ENCODE data around the gene WNT9A. TPM values are rescaled to one million over a fixed set of nuclear protein-coding genes. Genes with fewer than 3 reads are reported as not detected.
A peak's percentile ranks its signal among the peaks of the same experiment; 100 is the strongest.
"Not testable (repeated sequence)": the region's sequence is repeated elsewhere in the genome, so short reads cannot be mapped to it uniquely, and the experiment has no call there.

The WNT9A gene
- total and polyA plus RNA-seq, 7 experiments from 2014 or later, result 0.29 TPM; not detected in 6

- H3K27me3 ChIP-seq (ENCODE audit: control insufficient read depth in 2 of 2, insufficient read depth in 2 of 2, low read length in 2 of 2); H3K4me1 ChIP-seq (ENCODE audit: control insufficient read depth in 2 of 2, insufficient read depth in 2 of 2, low read length in 2 of 2); H3K9me3 Mint-ChIP-seq; H3K27ac ChIP-seq (ENCODE audit: low read depth, low read length); H3K4me1 Mint-ChIP-seq; H3K36me3 ChIP-seq (ENCODE audit: control insufficient read depth in 2 of 3, insufficient read depth in 3 of 3, low read length in 3 of 3); intact Hi-C loops (cut with micrococcal nuclease); H3K4me3 ChIP-seq (ENCODE audit: low read length); CTCF ChIA-PET; H3K4me3 Mint-ChIP-seq; H3K9me3 ChIP-seq (ENCODE audit: control insufficient read depth in 2 of 3, low read length in 3 of 3); POLR2A ChIA-PET; H3K36me3 Mint-ChIP-seq; H3K27me3 Mint-ChIP-seq; ATAC-seq; H3K27ac Mint-ChIP-seq; DNase-seq: not testable (repeated sequence)
Measured at GRCh38 chr1:227967815-227968214, 20.1 kb upstream of the WNT9A start.

GRCh38 chr1:227966733-227967132 is 19.0 kb upstream of the WNT9A start:
- intact Hi-C loops (cut with micrococcal nuclease); DNase-seq; H3K27me3 Mint-ChIP-seq; ATAC-seq; H3K4me1 Mint-ChIP-seq; H3K27ac ChIP-seq (ENCODE audit: low read depth, low read length); H3K27me3 ChIP-seq (ENCODE audit: control insufficient read depth in 2 of 2, insufficient read depth in 2 of 2, low read length in 2 of 2); H3K36me3 Mint-ChIP-seq; H3K4me3 Mint-ChIP-seq; H3K36me3 ChIP-seq (ENCODE audit: control insufficient read depth in 2 of 3, insufficient read depth in 3 of 3, low read length in 3 of 3); H3K9me3 ChIP-seq (ENCODE audit: control insufficient read depth in 2 of 3, low read length in 3 of 3); POLR2A ChIA-PET; H3K9me3 Mint-ChIP-seq; H3K4me3 ChIP-seq (ENCODE audit: low read length); H3K4me1 ChIP-seq (ENCODE audit: control insufficient read depth in 2 of 2, insufficient read depth in 2 of 2, low read length in 2 of 2); CTCF ChIA-PET: not testable (repeated sequence)
- H3K27ac Mint-ChIP-seq, result peak overlapping the region in 1 of 9 donors; percentile 63

GRCh38 chr1:227961651-227962466 is 14.1 kb upstream of the WNT9A start:
- Histone ChIP-seq H3K36me3 (ENCODE audit: control insufficient read depth in 2 of 3, insufficient read depth in 3 of 3, low read length in 3 of 3) (no peaks in the 10 kb centered on the region), H3K9me3 (ENCODE audit: control insufficient read depth in 2 of 3, low read length in 3 of 3) (no peaks in the 10 kb centered on the region), H3K4me1 (ENCODE audit: control insufficient read depth in 2 of 2, insufficient read depth in 2 of 2, low read length in 2 of 2) (no peaks in the 10 kb centered on the region), H3K27me3 (ENCODE audit: control insufficient read depth in 2 of 2, insufficient read depth in 2 of 2, low read length in 2 of 2) (no peaks in the 10 kb centered on the region), H3K27ac (ENCODE audit: low read depth, low read length) (no peak overlapping the region), H3K4me3 (ENCODE audit: low read length) (no peak overlapping the region)
- intact Hi-C loops (cut with micrococcal nuclease), result no loop called here
- peaks cover 0 to 6% (median 0%) of the 10 kb centered on the region in 7 donors for H3K4me1 Mint-ChIP-seq
- H3K36me3 Mint-ChIP-seq, result peaks cover 0 to 5% (median 0%) of the 10 kb centered on the region in 5 donors
- ATAC-seq (no peak), DNase-seq (no peak)
- ChIA-PET POLR2A (no interaction called here), CTCF (interaction anchor here (0.7 to 1.2 kb wide), 3 partner anchors 200 to 539 kb away, joined by 3 to 4 read pairs (median 3); no protein-coding TSS in a partner anchor)
- no peak overlapping the region for H3K4me3 Mint-ChIP-seq
- peaks cover 0 to 8% (median 0%) of the 10 kb centered on the region in 11 donors for H3K9me3 Mint-ChIP-seq
- peaks cover 13 to 28% (median 21%) of the 10 kb centered on the region in 5 donors for H3K27me3 Mint-ChIP-seq
- no peak overlapping the region for H3K27ac Mint-ChIP-seq

GRCh38 chr1:227959325-227959860 is 11.7 kb upstream of the WNT9A start:
- no peaks in the 10 kb centered on the region for H3K27me3 ChIP-seq (ENCODE audit: control insufficient read depth in 2 of 2, insufficient read depth in 2 of 2, low read length in 2 of 2)
- no peak overlapping the region for H3K27ac Mint-ChIP-seq
- H3K36me3 Mint-ChIP-seq, result peaks cover 0 to 5% (median 0%) of the 10 kb centered on the region in 5 donors
- H3K4me1 ChIP-seq (ENCODE audit: control insufficient read depth in 2 of 2, insufficient read depth in 2 of 2, low read length in 2 of 2), result no peaks in the 10 kb centered on the region
- no peak overlapping the region for H3K4me3 Mint-ChIP-seq
- no peak overlapping the region for H3K27ac ChIP-seq (ENCODE audit: low read depth, low read length)
- H3K4me3 ChIP-seq (ENCODE audit: low read length), result no peak overlapping the region
- H3K9me3 ChIP-seq (ENCODE audit: control insufficient read depth in 2 of 3, low read length in 3 of 3), result no peaks in the 10 kb centered on the region
- peaks cover 0 to 6% (median 0%) of the 10 kb centered on the region in 7 donors for H3K4me1 Mint-ChIP-seq
- peaks cover 33 to 45% (median 41%) of the 10 kb centered on the region in 5 donors for H3K27me3 Mint-ChIP-seq
- peaks cover 0 to 16% (median 0%) of the 10 kb centered on the region in 11 donors for H3K9me3 Mint-ChIP-seq
- DNase-seq (no peak), ATAC-seq (no peak)
- POLR2A ChIA-PET, result interaction anchor here (0.7 kb wide), 1 partner anchor 1045 kb away, joined by 3 read pairs; no protein-coding TSS in a partner anchor
- intact Hi-C loops (cut with micrococcal nuclease), result loop anchor here in 1 of 2 donors (10.0 kb wide), 1 partner anchor 415 kb away; no protein-coding TSS in a partner anchor
- CTCF ChIA-PET, result no interaction called here
- no peaks in the 10 kb centered on the region for H3K36me3 ChIP-seq (ENCODE audit: control insufficient read depth in 2 of 3, insufficient read depth in 3 of 3, low read length in 3 of 3)

- Histone ChIP-seq H3K27ac (ENCODE audit: low read depth, low read length) (no peak overlapping the region), H3K4me3 (ENCODE audit: low read length) (no peak overlapping the region), H3K4me1 (ENCODE audit: control insufficient read depth in 2 of 2, insufficient read depth in 2 of 2, low read length in 2 of 2) (peaks cover 0 to 2% of the 10 kb centered on the region in 2 donors), H3K36me3 (ENCODE audit: control insufficient read depth in 2 of 3, insufficient read depth in 3 of 3, low read length in 3 of 3) (no peaks in the 10 kb centered on the region), H3K27me3 (ENCODE audit: control insufficient read depth in 2 of 2, insufficient read depth in 2 of 2, low read length in 2 of 2) (no peaks in the 10 kb centered on the region), H3K9me3 (ENCODE audit: control insufficient read depth in 2 of 3, low read length in 3 of 3) (no peaks in the 10 kb centered on the region)
- Mint-ChIP-seq H3K36me3 (peaks cover 0 to 5% (median 0%) of the 10 kb centered on the region in 5 donors), H3K4me1 (peaks cover 0 to 8% (median 0%) of the 10 kb centered on the region in 7 donors), H3K27me3 (peaks cover 33 to 51% (median 41%) of the 10 kb centered on the region in 5 donors), H3K9me3 (peaks cover 0 to 20% (median 2%) of the 10 kb centered on the region in 11 donors), H3K27ac (no peak overlapping the region), H3K4me3 (no peak overlapping the region)
- intact Hi-C loops (cut with micrococcal nuclease), result loop anchor here in 1 of 2 donors (10.0 kb wide), 1 partner anchor 414 kb away; no protein-coding TSS in a partner anchor
- POLR2A ChIA-PET, result no interaction called here
- CTCF ChIA-PET, result no interaction called here
- DNase-seq, result no peak
- no peak for ATAC-seq
Measured at GRCh38 chr1:227958617-227959324, 11.0 kb upstream of the WNT9A start.

GRCh38 chr1:227955808-227956207 is 8.1 kb upstream of the WNT9A start:
- Histone ChIP-seq H3K27me3 (ENCODE audit: control insufficient read depth in 2 of 2, insufficient read depth in 2 of 2, low read length in 2 of 2) (no peaks in the 10 kb centered on the region), H3K9me3 (ENCODE audit: control insufficient read depth in 2 of 3, low read length in 3 of 3) (no peaks in the 10 kb centered on the region), H3K4me1 (ENCODE audit: control insufficient read depth in 2 of 2, insufficient read depth in 2 of 2, low read length in 2 of 2) (peaks cover 0 to 4% of the 10 kb centered on the region in 2 donors), H3K27ac (ENCODE audit: low read depth, low read length) (no peak overlapping the region), H3K36me3 (ENCODE audit: control insufficient read depth in 2 of 3, insufficient read depth in 3 of 3, low read length in 3 of 3) (no peaks in the 10 kb centered on the region), H3K4me3 (ENCODE audit: low read length) (no peak overlapping the region)
- no peak for DNase-seq
- no peak for ATAC-seq
- H3K4me3 Mint-ChIP-seq, result no peak overlapping the region
- intact Hi-C loops (cut with micrococcal nuclease), result loop anchor here (2.0 to 10.0 kb wide), 3 partner anchors 193 to 475 kb away; no protein-coding TSS in a partner anchor
- peaks cover 0 to 6% (median 0%) of the 10 kb centered on the region in 7 donors for H3K4me1 Mint-ChIP-seq
- no peak overlapping the region for H3K27ac Mint-ChIP-seq
- CTCF ChIA-PET, result interaction anchor here (0.7 kb wide), 1 partner anchor 31 kb away, joined by 4 read pairs; no protein-coding TSS in a partner anchor
- POLR2A ChIA-PET, result no interaction called here
- peaks cover 31 to 43% (median 39%) of the 10 kb centered on the region in 5 donors for H3K27me3 Mint-ChIP-seq
- peaks cover 0 to 5% (median 0%) of the 10 kb centered on the region in 5 donors for H3K36me3 Mint-ChIP-seq
- H3K9me3 Mint-ChIP-seq, result peaks cover 0 to 22% (median 2%) of the 10 kb centered on the region in 11 donors

Data from naive thymus-derived CD4-positive, alpha-beta T cell (primary cell).